Measurements from ENCODE around the gene ATP6AP1. TPM values are rescaled to one million over a fixed set of nuclear protein-coding genes. Genes with fewer than 3 reads are reported as not detected.
A peak's percentile ranks its signal among the peaks of the same experiment; 100 is the strongest.

ATP6AP1 gene
- total and polyA plus RNA-seq, 2 of the 13 experiments (the other 11 are each of a cell fraction or from before 2014, with no cell fraction given): 56.7 to 110 TPM

GRCh38 chrX:154483325-154483724 is 54.8 kb downstream of the ATP6AP1 start:
- Histone ChIP-seq H3K27ac (ENCODE audit: extremely low read length, insufficient read depth, low read length) (no peak overlapping the region), H3K79me2 (ENCODE audit: insufficient read depth, low read length) (no peaks in the 10 kb centered on the region), H3K4me2 (ENCODE audit: low read depth, low read length) (no peak overlapping the region), H3K9ac (ENCODE audit: insufficient read depth, low read depth, low read length) (no peak overlapping the region), H2AFZ (ENCODE audit: low read length) (no peak overlapping the region), H3K27me3 (ENCODE audit: control insufficient read depth in 1 of 2, insufficient read depth in 2 of 2, low read length in 2 of 2) (no peaks in the 10 kb centered on the region), H3K9me3 (ENCODE audit: low read length) (no peaks in the 10 kb centered on the region), H3K4me3 (replicated peaks in 1 of 3; ENCODE audit: insufficient read depth in 1 of 3, low read depth in 2 of 3, low read length in 3 of 3) (no peak overlapping the region), H3K4me1 (ENCODE audit: insufficient read depth, low read length) (peaks cover 18% of the 10 kb centered on the region), H4K20me1 (ENCODE audit: insufficient read depth, low read length) (no peaks in the 10 kb centered on the region), H3K36me3 (replicated peaks in 1 of 2; ENCODE audit: control insufficient read depth in 1 of 2, insufficient read depth in 2 of 2, low read length in 2 of 2) (no peaks in the 10 kb centered on the region; a peak in 1 of 5 replicates)
- in situ Hi-C loops (cut with HindIII; ENCODE audit: extremely low pct_ligation_motif_present, low pct_unique_long_range_greater_than_20kb) (loop anchor here (5.0 kb wide), 1 partner anchor 34 kb away; the partner anchor contains the start of gene FAM3A), intact Hi-C loops (cut with micrococcal nuclease; ENCODE audit: unreplicated experiment) (no loop called here)
- DNase-seq (ENCODE audit: low spot score) (no peak), FAIRE-seq (no peak), ATAC-seq (no peak)
- ChIA-PET CTCF (ENCODE audit: low intra/inter-chr PET ratio, low total read pairs) (no interaction called here), POLR2A (interaction anchor here (2.3 kb wide), 1 partner anchor 7 kb away, joined by 11 read pairs; the partner anchor contains the start of gene SLC10A3)
- 92% methylated on average over 7 of the region's 7 CpGs for WGBS (ENCODE audit: low lambda C conversion rate)
- TF ChIP-seq PCBP2 (optimal IDR thresholded peaks at IDR 0.05; ENCODE audit: low read depth, low read length, poor library complexity, severe bottlenecking) (no peak), XBP1 (CRISPR knock-in tag; IDR thresholded peaks at IDR 0.05) (no peak), POLR2AphosphoS5 (IDR thresholded peaks at IDR 0.05; ENCODE audit: low read depth, low read length) (no peak), KDM1A (CRISPR knock-in tag; IDR thresholded peaks at IDR 0.05) (no peak), ZNF235 (CRISPR knock-in tag; IDR thresholded peaks at IDR 0.05; ENCODE audit: borderline replicate concordance) (no peak)
- no TSS peak for BruUV-seq (replicated peaks)

GRCh38 chrX:154484255-154485149 is 56.0 kb downstream of the ATP6AP1 start:
- TF ChIP-seq SP5 (CRISPR knock-in tag; IDR thresholded peaks at IDR 0.05; ENCODE audit: borderline replicate concordance, low read depth): no peak
- TF ChIP-seq CHD2 (IDR thresholded peaks at IDR 0.05; ENCODE audit: low read depth, low read length): no peak
- TF ChIP-seq ISX (CRISPR knock-in tag; conservative IDR thresholded peaks at IDR 0.05): no peak
- TF ChIP-seq MAFG (CRISPR knock-in tag; IDR thresholded peaks at IDR 0.05): no peak
- TF ChIP-seq ZNF547 (CRISPR knock-in tag; IDR thresholded peaks at IDR 0.05): no peak
- no peak for TF ChIP-seq STAG1 (CRISPR knock-in tag; IDR thresholded peaks at IDR 0.05)
- TF ChIP-seq, protein P1, sequence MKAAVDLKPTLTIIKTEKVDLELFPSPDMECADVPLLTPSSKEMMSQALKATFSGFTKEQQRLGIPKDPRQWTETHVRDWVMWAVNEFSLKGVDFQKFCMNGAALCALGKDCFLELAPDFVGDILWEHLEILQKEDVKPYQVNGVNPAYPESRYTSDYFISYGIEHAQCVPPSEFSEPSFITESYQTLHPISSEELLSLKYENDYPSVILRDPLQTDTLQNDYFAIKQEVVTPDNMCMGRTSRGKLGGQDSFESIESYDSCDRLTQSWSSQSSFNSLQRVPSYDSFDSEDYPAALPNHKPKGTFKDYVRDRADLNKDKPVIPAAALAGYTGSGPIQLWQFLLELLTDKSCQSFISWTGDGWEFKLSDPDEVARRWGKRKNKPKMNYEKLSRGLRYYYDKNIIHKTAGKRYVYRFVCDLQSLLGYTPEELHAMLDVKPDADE (CRISPR knock-in tag; IDR thresholded peaks at IDR 0.05): no peak
- no peak for TF ChIP-seq ZFP90 (CRISPR knock-in tag; IDR thresholded peaks at IDR 0.05; ENCODE audit: borderline replicate concordance)
- no peak for TF ChIP-seq ZNF678 (CRISPR knock-in tag; IDR thresholded peaks at IDR 0.05)
- TF ChIP-seq ZKSCAN8 (CRISPR knock-in tag; IDR thresholded peaks at IDR 0.05; ENCODE audit: borderline replicate concordance): no peak
- TF ChIP-seq CCDC6 (CRISPR knock-in tag; IDR thresholded peaks at IDR 0.05): no peak
- no peak overlapping the region for H2AFZ ChIP-seq (ENCODE audit: low read length)
- WGBS (ENCODE audit: low lambda C conversion rate): no CpG with 5 or more reads among the region's 16 CpGs
- DNase-seq (ENCODE audit: low spot score): no peak
- 0 out of 2 replicates have a peak overlapping the region, but pooled peaks have one; percentile 3 for H3K4me2 ChIP-seq (ENCODE audit: low read depth, low read length)
- intact Hi-C loops (cut with micrococcal nuclease; ENCODE audit: unreplicated experiment) (no loop called here), in situ Hi-C loops (cut with HindIII; ENCODE audit: extremely low pct_ligation_motif_present, low pct_unique_long_range_greater_than_20kb) (loop anchor here (5.0 kb wide), 1 partner anchor 33 kb away; the partner anchor contains the start of gene FAM3A)
- ATAC-seq: no peak
- CTCF ChIA-PET (ENCODE audit: low intra/inter-chr PET ratio, low total read pairs): no interaction called here
- no peaks in the 10 kb centered on the region for H3K79me2 ChIP-seq (ENCODE audit: insufficient read depth, low read length)
- H3K36me3 ChIP-seq (replicated peaks in 1 of 2; ENCODE audit: control insufficient read depth in 1 of 2, insufficient read depth in 2 of 2, low read length in 2 of 2): no peaks in the 10 kb centered on the region; a peak in 1 of 5 replicates
- H3K9me3 ChIP-seq (ENCODE audit: low read length): no peaks in the 10 kb centered on the region
- no peak overlapping the region for H3K4me3 ChIP-seq (replicated peaks in 1 of 3; ENCODE audit: insufficient read depth in 1 of 3, low read depth in 2 of 3, low read length in 3 of 3)
- no peak for FAIRE-seq
- no peaks in the 10 kb centered on the region for H3K27me3 ChIP-seq (ENCODE audit: control insufficient read depth in 1 of 2, insufficient read depth in 2 of 2, low read length in 2 of 2)
- POLR2A ChIA-PET: no interaction called here
- H3K9ac ChIP-seq (ENCODE audit: insufficient read depth, low read depth, low read length): no peak overlapping the region
- no peaks in the 10 kb centered on the region for H4K20me1 ChIP-seq (ENCODE audit: insufficient read depth, low read length)
- BruUV-seq (replicated peaks): TSS peak; percentile 45
- H3K4me1 ChIP-seq (ENCODE audit: insufficient read depth, low read length): peaks cover 25% of the 10 kb centered on the region
- no peak overlapping the region for H3K27ac ChIP-seq (ENCODE audit: extremely low read length, insufficient read depth, low read length)
